HG03469 (cell line): Measurements from ENCODE around the gene USF3.
"Not testable (repeated sequence)": the region's sequence is repeated elsewhere in the genome, so short reads cannot be mapped to it uniquely, and the experiment has no call there.

Experiments used
- ATAC-seq: cut with Tn5 transposase; IDR thresholded peaks from one replicate; pipeline ENCODE4 v1.9.1; 2021; ENCODE audit warnings: mild to moderate bottlenecking, moderate library complexity, moderate number of reproducible peaks; ENCODE audit not compliant: unreplicated experiment

USF3 gene

GRCh38 chr3:113659101-113659541 is 37.3 kb downstream of the USF3 start:
- no peak for ATAC-seq

- ATAC-seq: no peak
These were observed 38.3 kb downstream of the USF3 start for GRCh38 chr3:113658107-113658506.

- no peak for ATAC-seq
These were observed 41.6 kb downstream of the USF3 start for GRCh38 chr3:113654851-113655250.

GRCh38 chr3:113654310-113654709 is 42.1 kb downstream of the USF3 start:
- no peak for ATAC-seq

- no peak for ATAC-seq
These were observed 47.1 kb downstream of the USF3 start for GRCh38 chr3:113649174-113649845.

GRCh38 chr3:113648524-113648923 is 47.9 kb downstream of the USF3 start:
- ATAC-seq: no peak

- no peak for ATAC-seq
These were observed 52.9 kb downstream of the USF3 start for GRCh38 chr3:113643583-113643982.

- ATAC-seq: no peak
These were observed 57.5 kb downstream of the USF3 start for GRCh38 chr3:113638910-113639309.

GRCh38 chr3:113637756-113638155 is 58.7 kb downstream of the USF3 start:
- ATAC-seq: no peak

GRCh38 chr3:113636034-113636433 is 60.4 kb downstream of the USF3 start:
- ATAC-seq: not testable (repeated sequence)

- no peak for ATAC-seq
These were observed 61.5 kb downstream of the USF3 start for GRCh38 chr3:113634782-113635474.

GRCh38 chr3:113631573-113631972 is 64.9 kb downstream of the USF3 start:
- no peak for ATAC-seq

- no peak for ATAC-seq
These were observed 65.4 kb downstream of the USF3 start for GRCh38 chr3:113630956-113631542.

GRCh38 chr3:113629584-113630421 is 66.6 kb downstream of the USF3 start:
- no peak for ATAC-seq

- ATAC-seq: no peak
These were observed 67.7 kb downstream of the USF3 start for GRCh38 chr3:113628788-113629187.

GRCh38 chr3:113628316-113628715 is 68.1 kb downstream of the USF3 start:
- ATAC-seq: no peak

GRCh38 chr3:113626503-113627371 is 69.7 kb downstream of the USF3 start:
- ATAC-seq: no peak

- ATAC-seq: no peak
These were observed 70.6 kb downstream of the USF3 start for GRCh38 chr3:113625834-113626233.

- ATAC-seq: no peak
These were observed 72.6 kb downstream of the USF3 start for GRCh38 chr3:113623811-113624210.

GRCh38 chr3:113623324-113623723 is 73.1 kb downstream of the USF3 start:
- no peak for ATAC-seq
